Right renal pelvis (tissue), 4 donors: Measurements from ENCODE around the gene ACBD3. TPM values are rescaled to one million over a fixed set of nuclear protein-coding genes. Genes with fewer than 3 reads are reported as not detected.
"Not testable (repeated sequence)": the region's sequence is repeated elsewhere in the genome, so short reads cannot be mapped to it uniquely, and the experiment has no call there.

Experiments used
- DNase-seq, 4 donors: peaks; one replicate each; pipeline ENCODE4 v3.0.0-alpha.2; 2013; ENCODE audit warnings: low read depth in 4 of 4, low spot score in 3 of 4, missing footprints in 1 of 4
- polyA plus RNA-seq, 4 donors: library from polyadenylated mRNA; unstranded; fragments of 120-200 nt; gene quantifications; one replicate each; pipeline ENCODE4 v1.2.1, GENCODE V29; 2013; ENCODE audit not compliant: insufficient read length in 4 of 4

ACBD3 gene
- polyA plus RNA-seq, 4 donors, result 49.2 to 59.0 (median 57.8) TPM

DNA sequence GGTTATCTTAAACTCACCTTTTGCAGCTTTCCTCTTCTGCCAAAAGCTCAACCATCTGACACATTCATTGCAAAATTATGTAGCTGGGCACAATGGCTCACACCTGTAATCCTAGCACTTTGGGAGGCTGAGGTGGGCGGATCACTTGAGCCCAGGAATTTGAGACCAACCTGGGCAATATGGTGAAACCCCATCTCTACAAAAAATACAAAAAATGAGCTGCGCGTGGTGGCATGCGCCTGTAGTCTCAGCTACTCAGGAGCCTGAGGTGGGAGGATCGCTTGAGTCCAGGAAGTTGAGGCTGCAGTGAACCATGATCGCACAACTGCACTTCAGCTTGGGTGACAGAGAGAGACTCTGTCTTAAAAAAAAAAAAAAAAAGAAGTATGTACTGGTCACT is 16.1 kb upstream of the ACBD3 start:
- DNase-seq, result not testable (repeated sequence)

DNA sequence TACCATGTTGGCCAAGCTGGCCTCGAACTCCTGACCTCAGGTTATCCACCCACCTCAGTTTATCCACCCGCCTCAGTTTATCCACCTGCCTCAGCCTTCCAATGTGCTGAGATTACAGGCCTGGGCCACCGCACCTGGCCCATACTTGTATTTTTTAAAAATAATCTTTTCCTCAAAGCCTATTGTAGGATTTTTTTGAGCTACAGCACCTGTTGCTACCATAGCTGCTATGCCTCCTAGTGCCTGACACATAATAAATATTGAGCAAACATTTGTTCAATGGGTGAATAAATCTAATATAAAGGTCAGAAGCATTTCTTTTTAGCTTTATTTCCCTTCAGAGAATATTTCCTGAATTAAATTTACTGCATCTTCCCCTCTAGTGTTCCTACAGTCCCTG is 15.7 kb upstream of the ACBD3 start:
- DNase-seq, result no peak

DNA sequence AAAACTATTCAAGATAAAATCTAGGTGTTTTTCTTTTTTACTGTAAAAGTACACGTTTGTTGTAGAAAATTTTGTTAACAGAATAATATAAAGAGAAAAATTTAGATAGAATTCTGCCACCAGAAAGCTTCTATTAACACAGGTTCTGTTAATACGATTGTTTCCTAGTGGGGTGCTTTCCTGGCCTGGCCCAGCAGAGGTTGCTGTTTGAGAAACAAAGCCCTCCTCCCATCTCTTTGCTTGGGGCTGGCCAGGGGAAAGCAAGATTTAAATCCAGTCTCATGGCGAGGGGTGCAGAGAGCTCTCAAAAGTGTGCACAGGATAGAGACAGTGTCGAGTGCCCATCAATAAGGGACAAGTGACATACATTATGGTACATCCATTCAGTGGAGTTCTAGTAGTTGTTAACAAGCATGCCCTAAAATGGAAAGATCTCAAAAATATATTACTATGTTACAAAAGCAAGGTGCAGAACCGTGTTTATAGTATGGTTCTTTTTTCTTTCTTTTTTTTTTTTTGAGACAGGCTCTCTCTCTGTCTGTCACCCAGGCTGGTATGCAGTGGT is 14.6 kb upstream of the ACBD3 start:
- no peak for DNase-seq

DNA sequence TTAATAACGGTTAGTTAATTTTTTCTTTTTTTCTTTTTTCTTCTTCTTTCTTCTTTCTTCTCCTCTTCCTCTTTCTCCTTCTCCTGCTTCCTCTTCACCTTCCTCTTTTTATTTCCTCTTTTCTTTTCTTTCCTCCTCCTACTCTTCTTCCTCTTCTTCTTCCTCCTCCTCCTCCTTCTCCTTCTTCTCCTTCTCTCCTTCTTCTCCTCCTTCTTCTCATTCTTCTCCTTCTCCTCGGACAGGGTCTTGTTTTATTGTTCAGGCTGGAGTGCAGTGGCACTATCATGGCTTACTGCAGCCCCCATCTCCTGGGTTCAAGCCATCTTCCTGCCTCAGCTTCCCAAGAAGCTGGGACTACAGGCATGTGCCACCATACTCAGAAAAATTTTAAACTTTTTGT is 13.4 kb upstream of the ACBD3 start:
- no peak for DNase-seq

DNA sequence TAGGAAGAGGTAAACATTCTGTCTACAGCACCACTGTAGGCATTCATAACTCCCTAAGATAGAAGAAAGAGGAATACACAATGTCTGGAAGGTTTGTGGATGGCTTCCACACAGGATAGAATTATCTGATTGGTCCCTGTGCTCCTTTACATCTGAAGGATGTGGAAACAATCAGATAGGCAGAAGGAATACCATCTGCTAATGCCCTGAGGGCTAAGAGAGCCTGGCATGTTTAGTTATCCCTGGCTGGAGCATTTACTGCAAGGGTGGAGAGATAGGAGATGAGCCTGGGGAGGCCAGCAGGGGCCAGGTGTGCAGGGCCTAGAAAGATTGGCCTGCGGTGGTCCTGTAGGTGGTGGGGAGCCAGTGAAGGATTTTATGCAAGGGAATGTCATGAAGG is 8.6 kb upstream of the ACBD3 start:
- no peak for DNase-seq

DNA sequence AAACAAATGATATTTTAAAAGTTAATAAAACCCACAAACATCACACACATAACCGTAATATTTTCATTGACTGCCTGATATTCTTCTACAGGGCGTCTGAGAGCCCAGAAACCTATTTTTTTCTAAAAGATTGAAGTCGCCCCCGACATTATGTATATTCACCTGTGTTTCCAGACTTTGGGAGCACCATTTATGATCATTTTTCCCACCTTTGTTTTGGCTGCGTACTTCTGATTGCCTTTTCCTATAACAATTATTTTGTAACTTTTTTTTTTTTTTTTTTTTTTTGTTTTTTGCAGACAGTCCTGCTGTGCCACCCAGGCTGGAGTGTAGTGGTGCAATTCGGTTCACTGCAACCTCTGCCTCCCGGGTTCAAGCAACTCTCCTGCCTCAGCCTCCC is 839 bp upstream of the ACBD3 start:
- no peak for DNase-seq

DNA sequence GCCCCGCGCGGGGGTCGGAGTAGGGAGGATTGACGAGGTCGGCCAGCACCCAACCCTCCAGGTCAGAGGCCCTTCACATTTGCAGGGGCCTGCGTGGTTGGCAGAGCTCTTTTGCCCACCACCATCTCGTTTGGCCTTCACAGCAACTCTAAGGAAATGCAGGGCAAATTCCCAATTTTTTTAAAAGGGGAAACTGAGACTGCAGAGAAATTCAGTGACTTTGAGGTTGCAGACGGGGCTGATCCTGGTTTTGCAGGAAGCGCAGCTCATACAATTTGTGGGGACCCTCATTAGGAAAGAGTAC is 430 bp upstream of the ACBD3 start:
- no peak for DNase-seq

DNA sequence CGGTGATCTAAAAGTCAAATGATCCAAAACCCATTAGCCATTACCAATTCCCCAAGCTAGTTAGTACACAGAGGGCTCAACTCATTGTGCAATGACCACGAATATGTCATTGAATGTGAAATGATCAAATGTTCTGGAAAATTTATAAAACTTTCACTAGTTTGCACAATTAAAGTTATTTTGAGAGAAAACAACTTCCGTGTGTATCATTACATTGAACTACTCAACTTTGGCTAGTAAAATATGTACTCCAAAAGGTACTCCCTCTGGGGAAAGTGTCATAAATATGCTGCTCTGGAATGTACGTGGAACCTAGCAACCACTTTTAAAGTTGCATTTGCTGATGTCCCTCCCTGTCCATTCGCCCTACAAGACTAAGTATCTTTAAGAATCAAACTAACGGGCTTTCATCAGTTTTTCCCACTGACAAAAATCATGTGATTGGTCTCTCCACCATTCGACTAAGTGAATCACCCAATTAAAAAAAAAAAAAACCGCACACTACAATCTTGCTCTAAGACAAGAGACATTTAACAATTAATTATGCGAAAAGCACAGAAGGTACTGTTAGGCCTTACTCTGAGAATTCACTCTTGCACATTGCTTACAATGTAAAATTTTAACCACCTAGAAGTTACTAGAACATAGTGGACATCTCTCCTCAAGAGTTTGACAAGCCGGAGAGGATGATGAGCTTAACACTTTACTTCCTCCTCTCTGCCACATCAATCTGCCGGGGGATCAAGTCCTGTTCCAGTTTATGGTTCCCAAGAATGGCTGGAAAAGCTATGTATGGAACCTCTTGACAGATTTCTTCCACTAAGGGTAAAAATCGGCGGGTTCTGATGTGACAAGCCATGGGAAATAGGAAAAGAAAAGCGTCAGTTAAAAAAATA is 1.2 kb downstream of the ACBD3 start:
- peak in 2 of 4 donors; percentile 9 to 10 for DNase-seq

DNA sequence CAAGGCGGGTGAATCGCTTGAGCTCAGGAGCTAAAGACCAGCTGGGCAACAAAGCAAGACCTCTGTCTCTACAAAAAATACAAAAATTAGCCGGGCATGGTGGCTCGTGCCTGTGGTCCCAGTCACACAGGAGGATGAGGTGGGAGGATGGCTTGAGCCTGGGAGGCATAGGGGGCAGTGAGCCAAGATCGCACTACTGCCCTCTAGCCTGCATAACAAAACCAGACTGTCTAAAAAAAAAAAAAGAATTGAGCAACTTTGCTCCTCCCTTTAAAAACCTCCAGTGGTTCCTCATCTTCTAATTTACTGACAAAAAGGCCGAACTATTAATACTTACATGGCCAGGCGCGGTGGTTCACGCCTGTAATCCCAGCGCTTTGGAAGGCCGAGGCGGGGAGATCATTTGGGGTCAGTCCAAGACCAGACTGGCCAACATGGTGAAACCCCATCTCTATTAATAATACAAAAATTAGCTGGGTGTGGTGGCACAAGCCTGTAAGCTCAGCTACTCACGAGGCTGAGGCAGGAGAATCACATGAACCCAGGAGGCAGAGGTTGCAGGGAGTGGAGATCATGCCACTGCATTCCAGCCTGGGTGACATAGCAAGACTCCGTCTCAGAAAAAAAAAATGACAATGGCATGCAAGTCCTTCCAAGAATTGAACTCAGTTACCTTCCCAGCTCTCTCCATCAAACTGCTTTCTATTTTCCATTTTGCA is 4.4 kb downstream of the ACBD3 start:
- DNase-seq, result peak in 2 of 4 donors; percentile 5 to 19

DNA sequence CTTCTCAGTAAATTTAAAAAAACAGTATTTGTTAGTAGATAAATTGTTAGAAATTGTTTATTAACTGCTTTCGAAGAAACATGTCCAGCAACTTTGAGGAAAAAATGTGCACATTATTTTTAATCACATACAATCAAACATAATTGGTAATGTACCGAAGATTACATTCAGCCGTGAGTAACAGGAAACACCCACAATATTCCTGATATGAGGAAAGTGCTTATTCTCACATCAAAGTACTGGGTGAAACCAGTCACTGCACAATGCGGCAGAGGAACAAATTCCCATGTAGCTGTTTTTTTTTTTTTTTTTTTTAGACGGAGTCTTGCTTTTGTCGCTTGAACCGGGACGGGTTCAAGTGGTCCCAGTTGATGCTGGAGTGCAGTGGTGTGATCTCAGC is 9.7 kb downstream of the ACBD3 start:
- DNase-seq, result no peak

DNA sequence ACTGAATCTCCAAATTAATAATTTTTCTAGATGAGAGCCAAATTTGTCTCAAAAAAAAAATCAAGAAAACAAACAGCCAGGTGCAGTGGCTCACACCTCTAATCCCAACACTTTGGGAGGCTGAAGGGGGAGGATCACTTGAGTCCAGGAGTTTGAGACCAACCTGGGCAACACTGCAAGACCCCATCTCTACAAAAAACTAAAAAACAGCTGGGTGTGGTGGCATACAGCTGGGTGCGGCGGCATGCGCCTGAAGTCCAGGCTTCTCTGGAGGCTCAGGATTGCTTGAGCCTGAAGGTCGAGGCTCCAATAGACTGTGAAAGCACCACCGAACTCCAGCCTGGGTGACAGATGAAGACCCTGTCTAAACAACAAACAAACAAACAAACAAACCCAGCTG is 14.0 kb downstream of the ACBD3 start:
- no peak for DNase-seq

DNA sequence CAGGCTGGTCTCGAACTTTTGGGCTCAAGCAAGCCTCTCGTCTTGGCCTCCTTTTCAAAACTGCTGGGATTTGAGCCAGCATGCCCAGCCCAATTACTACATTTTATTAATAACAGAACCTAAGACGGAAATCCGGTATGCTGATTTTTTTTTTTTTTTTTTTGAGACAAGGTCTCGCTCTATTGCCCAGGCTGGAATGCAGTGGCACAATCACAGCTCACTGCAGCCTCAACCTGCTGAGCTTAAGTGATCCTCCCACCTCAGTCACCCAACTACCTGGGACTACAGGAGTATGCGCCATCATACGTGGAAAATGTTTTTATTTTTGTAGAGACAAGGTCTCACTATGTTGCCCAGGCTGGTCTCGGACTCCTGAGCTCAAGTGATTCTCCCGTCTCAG is 20.2 kb downstream of the ACBD3 start:
- no peak for DNase-seq

DNA sequence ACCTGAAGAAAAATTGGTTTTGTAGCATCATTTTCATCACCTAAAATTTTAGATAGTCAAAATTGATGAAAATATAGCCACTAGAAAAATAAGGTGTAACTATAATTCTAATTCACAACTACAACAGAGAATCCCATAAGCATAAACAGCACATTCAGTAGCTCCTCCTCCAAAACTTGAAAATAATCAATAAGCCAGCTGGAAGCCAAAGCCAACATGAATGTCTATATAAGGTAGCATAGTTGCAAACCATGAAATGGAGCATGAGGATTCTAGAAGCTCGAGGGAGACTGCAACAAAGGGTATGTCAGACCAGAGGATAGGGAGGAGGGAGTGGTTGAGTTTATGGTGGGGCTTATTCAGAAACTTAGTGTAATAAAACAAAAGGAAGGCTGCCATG is 22.4 kb downstream of the ACBD3 start:
- no peak for DNase-seq

DNA sequence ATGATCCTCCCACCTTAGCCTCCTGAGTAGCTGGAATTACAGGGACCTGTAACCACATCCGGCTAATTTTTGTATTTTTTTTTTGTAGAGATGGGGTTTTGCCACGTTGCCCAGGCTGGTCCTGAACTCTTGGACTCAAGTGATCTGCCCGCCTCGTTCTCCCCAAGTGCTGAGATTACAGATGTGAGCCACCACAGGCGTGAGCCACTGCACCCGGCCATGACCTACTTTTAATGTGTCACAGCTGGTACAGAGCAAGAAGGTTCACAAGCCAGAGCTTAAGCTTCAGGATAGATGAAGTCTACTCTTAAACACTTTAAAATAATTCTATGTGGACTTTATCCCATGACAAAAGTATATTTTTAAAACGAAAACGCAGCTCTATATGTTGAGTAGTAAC is 23.6 kb downstream of the ACBD3 start:
- no peak for DNase-seq

DNA sequence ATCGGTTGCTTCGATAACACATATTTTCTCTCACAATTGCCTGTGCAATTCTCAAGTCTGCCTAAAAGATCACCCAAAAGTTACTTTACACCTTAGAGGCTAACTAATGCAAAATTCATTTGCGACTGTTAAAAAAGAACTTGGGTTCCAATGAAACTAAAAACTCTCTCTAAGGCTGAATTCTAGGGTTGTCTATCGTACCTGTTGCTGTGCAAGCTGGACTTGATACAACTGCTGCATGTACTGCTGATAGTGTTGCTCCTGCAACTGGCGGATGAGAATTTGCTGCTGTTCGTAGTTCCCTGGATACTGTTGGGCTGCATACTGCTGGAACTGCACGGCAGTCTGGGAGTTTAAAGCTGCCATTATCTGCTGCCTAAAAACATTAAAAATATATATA is 27.6 kb downstream of the ACBD3 start:
- DNase-seq, result no peak

DNA sequence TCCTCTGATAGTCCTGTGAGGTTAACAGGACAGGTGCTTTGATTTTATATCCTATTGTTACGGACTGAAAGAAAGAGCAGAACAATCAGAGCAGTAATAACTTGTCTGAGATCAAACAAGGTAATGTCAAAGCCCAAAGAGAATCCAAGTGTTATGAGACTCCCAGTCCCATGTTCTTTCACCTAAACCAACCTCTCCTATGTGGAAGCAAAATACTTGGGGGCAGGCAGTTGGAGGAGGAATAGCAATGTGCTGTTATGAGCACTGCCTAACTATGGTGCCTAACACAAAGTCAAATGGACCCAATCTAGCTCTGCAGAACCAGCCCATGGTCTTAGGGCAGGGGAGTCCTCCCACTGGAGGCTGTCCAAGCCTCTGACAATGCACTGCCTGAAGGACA is 28.1 kb downstream of the ACBD3 start:
- DNase-seq, result no peak

DNA sequence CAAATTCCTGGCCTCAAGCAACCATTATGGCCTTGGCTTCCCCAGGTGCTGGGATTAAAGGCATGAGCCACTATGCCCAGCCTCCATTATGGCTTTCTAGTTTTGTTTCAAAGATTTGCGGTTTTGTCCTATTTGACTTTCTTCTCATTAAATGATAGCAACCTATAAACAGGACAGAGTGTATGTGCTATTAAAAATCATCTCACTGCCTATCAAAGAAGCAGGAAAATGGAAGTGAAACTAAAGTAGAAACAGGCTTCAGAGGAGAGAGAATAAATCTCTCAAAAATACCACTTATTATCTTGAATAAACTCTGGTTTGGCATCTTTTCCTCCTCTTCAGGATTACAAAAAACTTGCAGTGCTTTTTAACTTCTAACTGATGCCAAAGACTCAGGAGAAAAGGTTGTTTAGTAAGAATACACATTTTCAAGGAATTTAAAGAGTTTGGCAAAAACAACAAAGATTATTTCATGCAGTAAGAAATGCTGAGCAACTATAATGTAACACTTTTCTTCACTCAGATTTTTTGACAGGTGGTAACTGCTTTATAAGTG is 28.7 kb downstream of the ACBD3 start:
- DNase-seq, result no peak

DNA sequence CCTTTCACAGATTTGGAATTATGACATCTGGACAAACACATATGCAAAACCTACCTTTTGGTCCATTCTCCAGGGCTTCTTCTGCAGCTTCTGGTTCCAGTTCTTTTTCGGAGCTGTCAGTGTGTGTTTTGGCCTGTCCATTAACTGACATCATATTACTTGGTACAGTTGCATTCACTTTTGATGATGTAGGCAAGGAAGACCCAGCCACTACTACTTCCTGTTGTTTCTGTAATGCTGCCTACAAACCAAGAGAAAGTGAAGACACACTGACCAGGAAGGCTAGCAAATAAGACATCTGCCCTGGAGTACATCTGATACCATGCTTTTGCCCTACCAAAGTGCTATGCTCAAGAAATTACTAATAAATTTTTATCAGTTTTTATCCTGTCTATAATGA is 31.9 kb downstream of the ACBD3 start:
- no peak for DNase-seq

DNA sequence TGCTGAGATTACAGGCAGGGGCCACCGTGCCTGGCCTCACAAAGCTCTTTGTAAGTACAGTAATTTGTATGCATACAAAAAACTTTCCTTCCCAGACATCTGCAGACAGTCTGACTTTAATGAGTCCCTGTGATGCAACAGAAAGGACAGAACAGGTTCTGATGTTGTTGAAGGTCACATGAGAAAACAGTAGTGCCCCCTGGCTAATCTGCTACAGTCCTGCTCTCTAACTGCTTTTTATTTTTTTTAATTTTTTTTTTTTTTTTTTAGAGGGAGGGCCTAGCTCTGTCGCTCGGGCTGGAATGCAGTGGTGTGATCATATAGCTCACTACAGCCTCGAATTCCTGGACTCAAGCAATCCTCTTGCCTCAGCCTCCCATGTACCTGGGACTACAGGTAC is 36.7 kb downstream of the ACBD3 start:
- DNase-seq, result no peak

DNA sequence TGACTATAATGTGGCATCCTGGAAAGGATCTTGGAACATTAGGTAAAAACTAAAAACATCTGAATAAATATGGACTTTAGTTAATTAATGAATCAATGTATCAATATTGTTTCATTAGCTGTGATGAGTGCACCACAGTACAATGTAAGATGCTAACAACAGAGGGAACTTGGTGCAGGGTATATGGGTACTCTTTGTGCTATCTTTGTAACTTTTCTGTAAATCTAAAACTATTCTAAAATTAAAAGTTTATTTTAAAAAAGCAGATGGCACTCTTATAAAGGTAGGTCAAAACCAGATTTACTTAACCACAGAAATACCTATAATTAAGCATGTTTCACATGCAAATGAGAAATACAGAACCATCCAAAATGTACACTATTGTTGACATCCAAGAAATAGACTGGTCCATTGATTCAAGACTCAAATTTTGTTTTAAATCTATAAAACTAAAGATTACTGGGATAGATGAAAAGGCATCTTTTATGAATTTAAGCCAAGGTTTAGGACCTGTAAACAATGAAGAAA is 38.4 kb downstream of the ACBD3 start:
- DNase-seq, result no peak

DNA sequence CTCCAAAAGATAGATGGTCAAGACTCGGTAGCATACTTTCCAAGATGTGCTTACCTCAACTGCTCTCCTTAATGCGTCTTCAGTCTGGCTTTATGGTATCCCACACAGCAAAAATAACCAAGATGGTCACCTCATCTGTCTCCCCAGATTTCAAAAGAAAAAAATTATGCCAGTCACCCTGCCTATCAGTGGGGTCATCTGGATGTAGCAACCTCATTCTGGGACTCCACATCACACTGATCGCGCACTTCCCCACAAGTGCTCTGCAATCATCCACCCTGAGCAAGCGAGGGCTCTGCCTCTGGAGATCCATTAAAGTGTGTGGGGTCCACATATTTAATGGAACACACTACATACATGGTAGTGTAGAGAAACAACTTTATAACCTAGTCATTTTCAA is 42.5 kb downstream of the ACBD3 start:
- no peak for DNase-seq
